ENCODE results near the gene CNTNAP2.

The CNTNAP2 gene

GRCh38 chr7:147912291-147912690, 1795.7 kb downstream of the CNTNAP2 start:
- no peak for DNase-seq

GRCh38 chr7:147912946-147913638, 1796.5 kb downstream of the CNTNAP2 start:
- DNase-seq = no peak

GRCh38 chr7:147915781-147916180, 1799.2 kb downstream of the CNTNAP2 start:
- no peak for DNase-seq

- DNase-seq = no peak
Measured at GRCh38 chr7:147916573-147916972, 1800.0 kb downstream of the CNTNAP2 start.

GRCh38 chr7:147923841-147924240, 1807.2 kb downstream of the CNTNAP2 start:
- no peak for DNase-seq

- DNase-seq = no peak
Measured at GRCh38 chr7:147937428-147937827, 1820.8 kb downstream of the CNTNAP2 start.

- DNase-seq = no peak
Measured at GRCh38 chr7:147941381-147941780, 1824.8 kb downstream of the CNTNAP2 start.

- no peak for DNase-seq
Measured at GRCh38 chr7:147944321-147944720, 1827.7 kb downstream of the CNTNAP2 start.

- no peak for DNase-seq
Measured at GRCh38 chr7:147952918-147953317, 1836.3 kb downstream of the CNTNAP2 start.

- no peak for DNase-seq
Measured at GRCh38 chr7:147968046-147968610, 1851.5 kb downstream of the CNTNAP2 start.

- DNase-seq = no peak
Measured at GRCh38 chr7:147971606-147972110, 1855.1 kb downstream of the CNTNAP2 start.

- no peak for DNase-seq
Measured at GRCh38 chr7:147978201-147978600, 1861.6 kb downstream of the CNTNAP2 start.

GRCh38 chr7:147978651-147979050, 1862.0 kb downstream of the CNTNAP2 start:
- DNase-seq = no peak

GRCh38 chr7:147980826-147981813, 1864.5 kb downstream of the CNTNAP2 start:
- DNase-seq = no peak

- no peak for DNase-seq
Measured at GRCh38 chr7:147982307-147982706, 1865.7 kb downstream of the CNTNAP2 start.

- DNase-seq = no peak
Measured at GRCh38 chr7:147984265-147984664, 1867.7 kb downstream of the CNTNAP2 start.

- no peak for DNase-seq
Measured at GRCh38 chr7:147990079-147990478, 1873.5 kb downstream of the CNTNAP2 start.

GRCh38 chr7:147990942-147991341, 1874.3 kb downstream of the CNTNAP2 start:
- DNase-seq = no peak

- no peak for DNase-seq
Measured at GRCh38 chr7:147992698-147993097, 1876.1 kb downstream of the CNTNAP2 start.

- DNase-seq = no peak
Measured at GRCh38 chr7:147997636-147998035, 1881.0 kb downstream of the CNTNAP2 start.

- DNase-seq = no peak
Measured at GRCh38 chr7:147999962-148000361, 1883.4 kb downstream of the CNTNAP2 start.

GRCh38 chr7:148011753-148012152, 1895.2 kb downstream of the CNTNAP2 start:
- DNase-seq = no peak

GRCh38 chr7:148014001-148014400, 1897.4 kb downstream of the CNTNAP2 start:
- no peak for DNase-seq
